Neutrophil (primary cell): ENCODE data around the gene BRCC3.

Source experiments
- H3K27ac ChIP-seq: fragments of 200-600 bp; sonication (generic); 2 replicates; pipeline ENCODE4 v1.5.1; 2016; ENCODE audit warnings: mild to moderate bottlenecking, moderate library complexity
- H3K27me3 ChIP-seq: fragments of 200-600 bp; sonication (generic); 2 replicates; pipeline ENCODE4 v1.6.0; 2016; ENCODE audit warnings: mild to moderate bottlenecking
- H3K36me3 ChIP-seq: fragments of 200-600 bp; sonication (generic); 2 replicates; pipeline ENCODE4 v1.5.1; 2017
- H3K4me1 ChIP-seq, 2 experiments: fragments of 200-600 bp in 1 of 2; sonication (generic) in 1 of 2; 1 replicate in 1 of 2; 2 replicates in 1 of 2; pipeline versions ENCODE4 v1.5.1 to v1.6.1; 2013 to 2016; ENCODE audit warnings: low read depth in 1 of 2, low read length in 1 of 2, mild to moderate bottlenecking in 1 of 2, moderate library complexity in 1 of 2; ENCODE audit not compliant: control insufficient read depth in 1 of 2, insufficient read depth in 1 of 2
- H3K4me3 ChIP-seq, 2 experiments: fragments of 200-600 bp in 1 of 2; sonication (generic) in 1 of 2; 1 replicate in 1 of 2; 2 replicates in 1 of 2; pipeline ENCODE4 v1.5.1; 2013 to 2016; ENCODE audit warnings: low read depth in 1 of 2, low read length in 1 of 2, mild to moderate bottlenecking in 1 of 2, moderate library complexity in 1 of 2
- H3K9me3 ChIP-seq: fragments of 200-600 bp; sonication (generic); 2 replicates; pipeline ENCODE4 v1.5.1; 2016
- CTCF ChIP-seq: fragments of 200-600 bp; sonication (generic); IDR thresholded peaks from 2 replicates; pipeline ENCODE4 v1.5.1; 2016; ENCODE audit warnings: antibody characterized with exemption

BRCC3 gene

GRCh38 chrX:155148724-155149537 is 77.6 kb downstream of the BRCC3 start:
- Histone ChIP-seq H3K9me3 (no peaks in the 10 kb centered on the region), H3K4me3 (no peak overlapping the region), H3K36me3 (no peaks in the 10 kb centered on the region), H3K4me1 (no peaks in the 10 kb centered on the region), H3K27me3 (no peaks in the 10 kb centered on the region), H3K27ac (no peak overlapping the region)
- peak; percentile 51 for TF ChIP-seq CTCF

GRCh38 chrX:155169881-155170280 is 98.6 kb downstream of the BRCC3 start:
- no peak for TF ChIP-seq CTCF

More at GRCh38 chrX:155169881-155170280, 98.6 kb downstream of the BRCC3 start:
- Histone ChIP-seq H3K4me1 (no peaks in the 10 kb centered on the region), H3K36me3 (no peaks in the 10 kb centered on the region), H3K9me3 (no peaks in the 10 kb centered on the region), H3K27me3 (no peaks in the 10 kb centered on the region), H3K27ac (no peak overlapping the region), H3K4me3 (no peak overlapping the region)
